ENCODE measurements around the gene SLC12A5. TPM values are rescaled to one million over a fixed set of nuclear protein-coding genes. Genes with fewer than 3 reads are reported as not detected.

The SLC12A5 gene
- total RNA-seq, 2 donors from 2014 or later: not detected

DNA sequence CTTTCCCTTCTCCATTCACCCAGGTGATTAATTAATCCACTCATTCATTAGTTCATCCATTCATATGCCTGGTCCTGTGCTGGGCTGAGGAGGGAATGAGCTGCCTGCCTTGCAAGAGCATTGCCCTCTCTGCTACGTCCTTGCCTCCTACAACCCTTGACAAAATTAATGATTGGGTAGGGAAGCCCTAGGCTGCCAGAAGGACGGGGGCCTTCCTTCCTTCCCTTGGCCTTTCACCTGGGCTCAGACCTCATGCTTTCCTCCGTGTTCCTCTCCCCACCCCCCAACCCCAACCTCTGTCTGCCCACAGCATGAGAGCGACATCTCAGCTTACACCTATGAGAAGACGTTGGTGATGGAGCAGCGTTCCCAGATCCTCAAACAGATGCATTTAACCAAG lies 25.6 kb downstream of the SLC12A5 start:
- Histone ChIP-seq H3K36me3 (no peaks in the 10 kb centered on the region), H3K9me3 (no peaks in the 10 kb centered on the region), H3K4me1 (ENCODE audit: control insufficient read depth in 1 of 2, low read depth in 2 of 2) (peaks cover 14 to 17% of the 10 kb centered on the region in 2 donors), H3K27me3 (replicated peaks; ENCODE audit: insufficient read depth) (no peaks in the 10 kb centered on the region), H3K27ac (no peak overlapping the region), H3K4me3 (no peak overlapping the region)
- ATAC-seq (ENCODE audit: insufficient number of reproducible peaks, low FRiP score, low read depth): no peak
- TF ChIP-seq, protein P1, sequence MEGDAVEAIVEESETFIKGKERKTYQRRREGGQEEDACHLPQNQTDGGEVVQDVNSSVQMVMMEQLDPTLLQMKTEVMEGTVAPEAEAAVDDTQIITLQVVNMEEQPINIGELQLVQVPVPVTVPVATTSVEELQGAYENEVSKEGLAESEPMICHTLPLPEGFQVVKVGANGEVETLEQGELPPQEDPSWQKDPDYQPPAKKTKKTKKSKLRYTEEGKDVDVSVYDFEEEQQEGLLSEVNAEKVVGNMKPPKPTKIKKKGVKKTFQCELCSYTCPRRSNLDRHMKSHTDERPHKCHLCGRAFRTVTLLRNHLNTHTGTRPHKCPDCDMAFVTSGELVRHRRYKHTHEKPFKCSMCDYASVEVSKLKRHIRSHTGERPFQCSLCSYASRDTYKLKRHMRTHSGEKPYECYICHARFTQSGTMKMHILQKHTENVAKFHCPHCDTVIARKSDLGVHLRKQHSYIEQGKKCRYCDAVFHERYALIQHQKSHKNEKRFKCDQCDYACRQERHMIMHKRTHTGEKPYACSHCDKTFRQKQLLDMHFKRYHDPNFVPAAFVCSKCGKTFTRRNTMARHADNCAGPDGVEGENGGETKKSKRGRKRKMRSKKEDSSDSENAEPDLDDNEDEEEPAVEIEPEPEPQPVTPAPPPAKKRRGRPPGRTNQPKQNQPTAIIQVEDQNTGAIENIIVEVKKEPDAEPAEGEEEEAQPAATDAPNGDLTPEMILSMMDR (IDR thresholded peaks at IDR 0.05): no peak
- DNase-seq (ENCODE audit: low spot score): no peak

DNA sequence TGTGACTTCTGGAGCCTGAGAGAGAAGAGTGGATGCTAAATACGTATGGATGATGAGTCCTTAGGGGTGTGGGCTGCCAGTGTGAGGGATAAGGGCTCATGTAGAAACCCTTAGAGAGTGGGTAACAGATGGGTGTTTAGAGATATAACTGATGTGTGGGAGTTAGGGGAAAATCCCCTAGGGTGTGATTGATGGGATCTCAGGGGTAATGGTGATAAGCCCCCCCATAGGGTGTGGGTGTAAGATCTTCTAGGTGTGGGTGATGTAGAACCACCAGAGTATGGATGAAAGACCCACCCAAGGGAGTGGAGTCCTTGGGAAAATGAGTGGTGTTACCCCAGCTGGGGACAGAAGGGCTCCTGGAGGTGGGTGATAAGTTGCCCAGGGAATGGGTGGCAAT lies 26.3 kb downstream of the SLC12A5 start:
- H3K9me3 ChIP-seq: no peaks in the 10 kb centered on the region
- DNase-seq (ENCODE audit: low spot score): no peak
- no peaks in the 10 kb centered on the region for H3K27me3 ChIP-seq (replicated peaks; ENCODE audit: insufficient read depth)
- no peak overlapping the region for H3K4me3 ChIP-seq
- TF ChIP-seq, protein P1 (IDR thresholded peaks at IDR 0.05): no peak
- no peaks in the 10 kb centered on the region for H3K36me3 ChIP-seq
- H3K27ac ChIP-seq: no peak overlapping the region
- ATAC-seq (ENCODE audit: insufficient number of reproducible peaks, low FRiP score, low read depth): no peak
- peaks cover 14 to 17% of the 10 kb centered on the region in 2 donors for H3K4me1 ChIP-seq (ENCODE audit: control insufficient read depth in 1 of 2, low read depth in 2 of 2)

DNA sequence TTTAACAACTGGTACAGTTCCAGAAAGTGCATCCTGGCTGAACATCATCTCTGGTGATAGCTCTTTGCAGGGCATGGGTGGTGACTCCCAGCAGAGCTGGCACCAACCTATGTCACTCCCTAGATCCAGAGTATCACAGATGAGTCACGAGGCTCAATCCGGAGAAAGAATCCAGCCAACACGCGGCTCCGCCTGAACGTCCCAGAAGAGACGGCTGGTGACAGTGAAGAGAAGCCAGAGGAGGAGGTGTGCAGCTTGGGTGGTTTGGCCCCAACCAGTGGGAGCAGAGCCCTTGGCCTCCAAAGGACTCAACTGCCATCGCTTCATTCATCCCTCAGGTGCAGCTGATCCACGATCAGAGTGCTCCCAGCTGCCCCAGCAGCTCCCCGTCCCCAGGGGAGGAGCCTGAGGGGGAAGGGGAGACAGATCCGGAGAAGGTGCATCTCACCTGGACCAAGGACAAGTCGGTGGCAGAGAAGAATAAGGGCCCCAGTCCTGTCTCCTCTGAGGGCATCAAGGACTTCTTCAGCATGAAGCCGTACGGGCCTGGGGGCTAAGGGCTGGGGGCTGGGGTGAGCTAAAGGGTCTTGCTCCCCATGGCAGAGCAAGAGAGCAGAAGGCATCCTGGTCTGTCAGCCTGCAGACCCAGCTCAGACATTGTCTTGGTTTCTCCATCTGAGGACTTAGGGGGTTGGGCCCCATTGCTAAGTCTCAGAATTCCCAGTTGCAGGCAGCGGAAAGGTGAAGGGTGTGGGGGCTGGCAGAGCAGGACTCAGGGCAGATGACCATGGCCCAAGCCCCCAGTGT lies 27.2 kb downstream of the SLC12A5 start:
- TF ChIP-seq, protein P1 (IDR thresholded peaks at IDR 0.05): no peak
- H3K9me3 ChIP-seq: no peaks in the 10 kb centered on the region
- no peak overlapping the region for H3K27ac ChIP-seq
- H3K4me1 ChIP-seq (ENCODE audit: control insufficient read depth in 1 of 2, low read depth in 2 of 2): peaks cover 14 to 24% of the 10 kb centered on the region in 2 donors
- peaks cover 8% of the 10 kb centered on the region for H3K36me3 ChIP-seq
- H3K27me3 ChIP-seq (replicated peaks; ENCODE audit: insufficient read depth): no peaks in the 10 kb centered on the region
- no peak for ATAC-seq (ENCODE audit: insufficient number of reproducible peaks, low FRiP score, low read depth)
- no peak overlapping the region for H3K4me3 ChIP-seq
- no peak for DNase-seq (ENCODE audit: low spot score)

DNA sequence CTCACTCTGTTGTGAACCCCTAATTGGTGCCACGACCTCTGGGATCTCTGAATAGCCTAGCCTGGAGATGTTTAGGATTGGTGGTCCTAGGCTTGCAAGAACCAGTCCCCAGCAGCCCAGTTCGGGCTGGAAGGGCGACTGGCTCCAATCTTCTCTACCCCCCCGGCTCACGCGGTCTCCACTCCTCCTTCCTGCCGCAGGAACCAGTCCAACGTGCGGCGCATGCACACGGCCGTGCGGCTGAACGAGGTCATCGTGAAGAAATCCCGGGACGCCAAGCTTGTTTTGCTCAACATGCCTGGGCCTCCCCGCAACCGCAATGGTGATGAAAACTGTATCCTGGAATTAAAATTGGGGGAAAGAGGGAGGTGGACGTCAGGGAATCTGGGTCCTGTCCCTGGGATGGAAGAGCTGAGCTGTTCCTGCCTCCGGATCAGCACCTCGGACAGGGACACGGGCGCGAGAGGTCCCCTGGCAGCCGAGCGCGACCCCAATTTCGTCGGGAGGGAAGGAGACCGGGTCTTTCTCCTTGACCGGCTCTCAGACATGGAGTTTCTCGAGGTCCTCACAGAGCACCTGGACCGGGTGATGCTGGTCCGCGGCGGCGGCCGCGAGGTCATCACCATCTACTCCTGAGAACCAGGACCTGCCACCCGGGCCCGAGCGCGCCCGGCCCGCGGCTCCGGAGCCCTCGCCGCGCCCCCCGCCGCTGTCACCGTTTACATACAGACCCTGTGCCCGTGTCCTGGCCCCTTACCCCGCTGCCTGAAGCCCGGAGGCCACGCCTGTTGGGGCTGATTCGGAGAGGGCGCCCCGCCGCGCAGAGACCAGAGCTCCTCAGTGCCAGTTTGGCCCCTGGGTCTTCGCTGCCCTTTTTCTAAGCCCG lies 28.2 kb downstream of the SLC12A5 start:
- peaks cover 14 to 25% of the 10 kb centered on the region in 2 donors for H3K4me1 ChIP-seq (ENCODE audit: control insufficient read depth in 1 of 2, low read depth in 2 of 2)
- ATAC-seq (ENCODE audit: insufficient number of reproducible peaks, low FRiP score, low read depth): no peak
- H3K4me3 ChIP-seq: peak overlapping the region; percentile 66
- DNase-seq (ENCODE audit: low spot score): no peak
- H3K27me3 ChIP-seq (replicated peaks; ENCODE audit: insufficient read depth): no peaks in the 10 kb centered on the region
- no peak overlapping the region for H3K27ac ChIP-seq
- H3K36me3 ChIP-seq: peaks cover 17% of the 10 kb centered on the region
- no peaks in the 10 kb centered on the region for H3K9me3 ChIP-seq
- TF ChIP-seq, protein P1 (IDR thresholded peaks at IDR 0.05): no peak

Data from thoracic aorta (tissue), 2 donors.